ENCODE data around the gene ANXA3.
A peak's percentile ranks its signal among the peaks of the same experiment; 100 is the strongest.
"Not testable (repeated sequence)": the region's sequence is repeated elsewhere in the genome, so short reads cannot be mapped to it uniquely, and the experiment has no call there.

The ANXA3 gene

DNA sequence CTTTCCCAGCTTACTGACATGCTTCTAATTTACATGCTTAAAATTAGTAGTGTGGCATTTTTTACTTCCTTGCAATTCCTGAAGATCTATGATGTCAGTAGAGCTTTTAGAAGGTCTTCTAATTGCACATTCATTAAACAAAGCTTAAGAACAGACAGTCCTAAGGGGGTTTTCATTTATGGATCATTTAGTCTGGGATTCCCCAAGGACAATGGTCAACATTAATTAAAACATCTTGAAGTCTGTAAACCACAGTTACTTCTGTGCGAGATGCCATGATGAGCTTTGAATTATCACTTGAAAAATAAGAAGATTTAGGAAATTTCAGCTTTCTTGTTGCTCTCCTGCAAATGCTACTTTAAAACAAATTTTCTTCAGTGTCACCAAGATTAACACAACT, 20.2 kb downstream of the ANXA3 start:
- no peak for DNase-seq (ENCODE audit: low spot score in 2 of 2)
- Mint-ChIP-seq H3K9me3 (peaks cover 3% of the 10 kb centered on the region), H3K4me3 (no peak overlapping the region), H3K27me3 (peaks cover 3% of the 10 kb centered on the region), H3K4me1 (no peaks in the 10 kb centered on the region), H3K27ac (no peak overlapping the region), H3K36me3 (peaks cover 4% of the 10 kb centered on the region)
- ATAC-seq (ENCODE audit: low read depth), result no peak

DNA sequence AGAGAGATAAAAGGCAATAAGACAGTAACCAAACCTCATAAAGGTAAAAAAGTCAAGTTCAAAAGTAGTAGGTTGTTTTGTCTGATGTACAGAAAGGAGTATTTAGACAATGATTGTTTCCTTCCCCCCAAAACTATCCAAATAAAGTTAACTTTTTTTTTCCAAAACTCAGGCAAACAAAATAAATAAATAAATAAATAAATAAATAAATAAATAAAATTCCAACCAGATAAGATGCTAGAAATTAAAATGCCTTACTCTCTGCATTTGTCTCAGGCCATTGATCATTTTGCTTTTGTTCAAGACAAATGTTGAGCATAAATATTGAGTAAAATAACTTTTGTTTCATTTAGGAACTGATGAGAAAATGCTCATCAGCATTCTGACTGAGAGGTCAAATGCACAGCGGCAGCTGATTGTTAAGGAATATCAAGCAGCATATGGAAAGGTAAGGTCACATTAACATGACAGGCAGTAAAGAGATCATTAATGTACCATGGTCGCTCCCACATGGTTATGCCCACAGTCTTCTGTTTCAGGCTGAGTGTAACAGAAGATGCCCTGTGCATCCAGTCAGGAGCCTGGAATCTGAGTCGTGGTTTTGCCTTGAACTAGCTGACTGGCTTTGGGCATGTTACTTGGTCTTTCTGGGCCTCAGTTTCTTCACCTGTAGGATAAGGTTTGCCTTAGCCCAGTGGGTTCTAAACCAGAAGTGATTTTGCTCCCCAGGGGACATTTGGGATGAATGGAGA, 27.3 kb downstream of the ANXA3 start:
- Mint-ChIP-seq H3K27ac (no peak overlapping the region), H3K9me3 (peaks cover 3% of the 10 kb centered on the region), H3K27me3 (peaks cover 2% of the 10 kb centered on the region), H3K4me3 (no peak overlapping the region), H3K4me1 (no peaks in the 10 kb centered on the region), H3K36me3 (peaks cover 4% of the 10 kb centered on the region)
- ATAC-seq (ENCODE audit: low read depth), result no peak
- no peak for DNase-seq (ENCODE audit: low spot score in 2 of 2)

DNA sequence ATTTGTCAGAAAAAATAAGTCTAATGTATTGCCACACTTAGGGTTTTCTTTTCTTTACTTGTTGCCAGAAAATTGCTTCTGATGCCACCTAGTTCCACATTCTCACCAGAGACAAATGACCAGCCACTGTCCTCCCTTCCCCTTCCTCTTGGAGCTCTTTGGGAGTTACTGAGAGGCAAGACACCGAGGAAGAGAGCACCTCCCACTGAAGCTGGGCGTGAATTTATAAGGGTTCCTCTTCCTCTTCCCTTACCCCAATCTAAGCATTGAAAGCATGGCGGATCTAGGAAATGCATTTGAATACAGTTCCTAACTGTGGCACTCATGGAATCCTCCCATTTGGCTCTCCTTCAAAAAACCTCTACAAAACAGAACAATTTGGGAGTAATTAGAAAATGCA, 30.0 kb downstream of the ANXA3 start:
- no peaks in the 10 kb centered on the region for H3K4me1 Mint-ChIP-seq
- ATAC-seq (ENCODE audit: low read depth), result no peak
- no peak overlapping the region for H3K27ac Mint-ChIP-seq
- no peak overlapping the region for H3K4me3 Mint-ChIP-seq
- DNase-seq (ENCODE audit: low spot score in 2 of 2), result no peak
- H3K36me3 Mint-ChIP-seq, result peaks cover 3% of the 10 kb centered on the region
- H3K9me3 Mint-ChIP-seq, result peaks cover 3% of the 10 kb centered on the region
- H3K27me3 Mint-ChIP-seq, result no peaks in the 10 kb centered on the region

DNA sequence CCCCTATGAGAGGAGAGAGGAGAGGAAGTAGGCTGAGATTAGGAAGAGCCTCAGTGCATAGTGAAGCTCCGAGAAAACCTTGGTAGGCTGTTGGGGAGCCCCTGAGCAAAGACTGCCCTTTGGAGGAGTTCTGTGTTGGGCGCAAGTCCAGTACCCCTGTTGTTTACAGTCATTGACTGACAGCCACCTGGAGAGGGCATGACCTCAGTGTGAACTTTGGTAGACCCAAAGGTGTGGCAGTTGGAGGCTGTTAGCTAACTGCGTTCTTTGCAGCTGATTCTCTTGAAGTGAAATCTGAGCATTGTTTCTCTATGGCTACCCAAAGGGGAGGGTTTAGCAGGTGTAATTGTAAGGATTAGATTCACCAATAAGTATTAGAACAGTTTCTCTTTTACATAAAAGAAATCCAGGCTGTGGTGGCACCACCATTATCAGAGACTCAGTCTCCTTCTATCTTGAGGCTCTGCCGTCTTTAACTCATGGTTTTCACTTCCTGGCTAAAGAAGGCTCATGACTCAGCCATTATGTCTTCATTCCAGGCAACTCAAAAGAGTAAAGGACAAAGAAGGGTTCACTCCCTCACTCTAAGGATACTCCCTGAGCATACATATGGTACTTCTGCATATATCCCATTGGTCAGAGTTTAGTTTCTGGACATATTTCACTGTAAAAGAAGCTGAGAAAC, 33.4 kb downstream of the ANXA3 start:
- DNase-seq (ENCODE audit: low spot score in 2 of 2) (no peak), ATAC-seq (ENCODE audit: low read depth) (no peak)
- Mint-ChIP-seq H3K9me3 (peaks cover 3% of the 10 kb centered on the region), H3K4me1 (peaks cover 8% of the 10 kb centered on the region), H3K4me3 (no peak overlapping the region), H3K27ac (no peak overlapping the region), H3K36me3 (peaks cover 3% of the 10 kb centered on the region), H3K27me3 (no peaks in the 10 kb centered on the region)

DNA sequence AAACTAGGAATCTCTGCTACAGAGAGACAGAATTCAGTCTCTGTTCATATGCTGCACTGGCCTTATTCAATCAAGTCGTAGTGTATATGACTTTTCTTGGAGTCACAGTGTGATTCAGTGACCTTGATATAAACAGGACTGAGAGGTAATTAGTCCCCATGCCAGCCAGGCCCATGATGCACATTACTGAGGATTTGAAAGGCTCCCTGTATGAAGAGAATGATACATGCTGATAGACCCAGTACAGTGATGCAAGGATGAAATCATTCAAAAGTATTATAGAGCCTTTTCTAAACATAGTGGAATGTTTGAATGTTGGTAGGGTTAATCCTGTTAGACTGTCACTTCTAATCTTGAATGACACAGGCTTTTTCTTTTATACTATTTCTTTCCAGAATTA, 34.1 kb downstream of the ANXA3 start:
- H3K27ac Mint-ChIP-seq, result no peak overlapping the region
- H3K9me3 Mint-ChIP-seq, result peaks cover 3% of the 10 kb centered on the region
- peaks cover 8% of the 10 kb centered on the region for H3K4me1 Mint-ChIP-seq
- DNase-seq (ENCODE audit: low spot score in 2 of 2) (no peak), ATAC-seq (ENCODE audit: low read depth) (no peak)
- H3K36me3 Mint-ChIP-seq, result peaks cover 3% of the 10 kb centered on the region
- H3K4me3 Mint-ChIP-seq, result no peak overlapping the region
- no peaks in the 10 kb centered on the region for H3K27me3 Mint-ChIP-seq

DNA sequence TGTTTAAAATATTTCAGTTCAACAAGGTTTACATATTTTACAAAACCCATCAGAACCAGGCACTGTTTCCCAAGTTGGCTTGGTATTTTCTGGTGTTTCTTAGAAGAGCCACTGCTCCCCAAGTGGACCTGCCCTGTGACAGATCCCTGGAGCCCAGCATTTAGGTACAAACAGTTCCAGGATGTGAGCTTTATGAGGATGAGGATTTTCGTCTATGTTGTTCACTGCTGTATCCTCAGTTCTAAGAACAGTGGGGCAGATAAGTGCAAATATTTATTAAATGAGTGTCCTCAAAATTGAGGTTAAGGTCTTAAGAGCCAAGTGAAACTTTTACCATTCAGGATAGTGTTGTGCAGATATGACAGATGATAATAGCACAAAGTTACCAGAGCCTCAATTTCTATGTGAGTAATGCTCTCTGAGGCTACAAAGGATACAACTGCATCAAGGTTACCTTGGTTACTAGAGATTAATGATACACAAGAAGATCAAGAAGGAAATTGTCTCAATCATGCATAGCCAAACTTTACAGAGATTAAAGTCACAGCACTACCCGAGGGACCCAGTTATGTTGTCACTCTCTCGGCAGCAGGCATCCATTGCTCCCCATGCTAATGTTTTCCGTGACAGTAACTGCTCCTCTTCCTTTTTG, 37.5 kb downstream of the ANXA3 start:
- DNase-seq (ENCODE audit: low spot score in 2 of 2) (no peak), ATAC-seq (ENCODE audit: low read depth) (peak; percentile 81)
- peaks cover 3% of the 10 kb centered on the region for H3K36me3 Mint-ChIP-seq
- no peak overlapping the region for H3K27ac Mint-ChIP-seq
- peaks cover 3% of the 10 kb centered on the region for H3K9me3 Mint-ChIP-seq
- H3K4me1 Mint-ChIP-seq, result peaks cover 11% of the 10 kb centered on the region
- H3K4me3 Mint-ChIP-seq, result no peak overlapping the region
- no peaks in the 10 kb centered on the region for H3K27me3 Mint-ChIP-seq

DNA sequence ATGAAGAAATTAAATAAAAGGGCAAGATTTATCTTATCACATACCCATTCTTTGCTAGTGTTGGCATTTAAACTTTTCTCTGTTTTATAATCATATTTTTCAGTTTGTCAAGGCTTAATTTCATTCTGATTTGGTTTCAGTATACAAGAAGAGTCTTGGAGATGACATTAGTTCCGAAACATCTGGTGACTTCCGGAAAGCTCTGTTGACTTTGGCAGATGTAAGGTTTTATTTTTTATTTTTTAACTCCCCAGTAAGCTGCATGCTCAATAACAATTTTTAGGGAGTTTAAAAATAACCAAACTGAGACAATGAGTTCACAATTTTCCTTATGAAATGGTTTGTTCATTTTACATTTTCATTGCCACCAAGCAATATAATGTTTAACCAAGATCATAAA, 39.8 kb downstream of the ANXA3 start:
- no peak for ATAC-seq (ENCODE audit: low read depth)
- no peak overlapping the region for H3K4me3 Mint-ChIP-seq
- no peaks in the 10 kb centered on the region for H3K36me3 Mint-ChIP-seq
- no peaks in the 10 kb centered on the region for H3K27me3 Mint-ChIP-seq
- H3K9me3 Mint-ChIP-seq, result peaks cover 2% of the 10 kb centered on the region
- H3K4me1 Mint-ChIP-seq, result peaks cover 11% of the 10 kb centered on the region
- H3K27ac Mint-ChIP-seq, result no peak overlapping the region
- no peak for DNase-seq (ENCODE audit: low spot score in 2 of 2)

DNA sequence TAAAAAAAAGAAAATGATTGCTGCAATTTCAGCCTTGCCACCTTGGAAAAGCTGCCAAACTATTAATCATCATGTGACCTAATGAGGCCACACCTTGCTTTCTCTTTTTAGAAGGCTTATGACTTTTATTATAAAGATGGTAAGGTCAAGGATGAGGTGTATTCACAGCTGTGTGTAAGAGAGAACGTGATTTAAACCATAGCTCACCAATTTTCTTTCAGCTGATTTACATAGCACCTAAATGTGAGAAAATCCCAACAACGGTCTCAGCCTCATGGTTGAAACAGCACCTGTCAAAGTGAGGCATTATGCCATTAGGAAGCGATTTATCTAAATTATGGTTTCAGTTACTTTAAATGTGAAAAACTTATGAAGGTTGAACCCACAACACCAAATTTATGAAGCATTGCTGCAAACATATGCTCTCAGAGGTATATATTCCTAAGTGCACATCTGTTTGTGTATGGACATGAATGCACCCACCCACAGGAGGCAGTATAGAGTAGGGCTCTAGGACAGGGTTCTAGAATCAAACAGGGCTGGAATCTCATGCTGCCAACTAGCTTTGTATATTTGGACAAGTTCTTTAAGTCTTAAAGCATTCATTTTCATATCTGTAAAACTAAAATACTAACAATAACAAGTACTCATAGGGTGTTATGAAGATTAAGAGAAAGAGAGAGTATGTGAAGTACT, 40.7 kb downstream of the ANXA3 start:
- no peaks in the 10 kb centered on the region for H3K27me3 Mint-ChIP-seq
- DNase-seq (ENCODE audit: low spot score in 2 of 2) (peak in 1 of 2 donors; percentile 7), ATAC-seq (ENCODE audit: low read depth) (no peak)
- peaks cover 11% of the 10 kb centered on the region for H3K4me1 Mint-ChIP-seq
- no peaks in the 10 kb centered on the region for H3K36me3 Mint-ChIP-seq
- H3K4me3 Mint-ChIP-seq, result no peak overlapping the region
- no peak overlapping the region for H3K27ac Mint-ChIP-seq
- H3K9me3 Mint-ChIP-seq, result peaks cover 2% of the 10 kb centered on the region

DNA sequence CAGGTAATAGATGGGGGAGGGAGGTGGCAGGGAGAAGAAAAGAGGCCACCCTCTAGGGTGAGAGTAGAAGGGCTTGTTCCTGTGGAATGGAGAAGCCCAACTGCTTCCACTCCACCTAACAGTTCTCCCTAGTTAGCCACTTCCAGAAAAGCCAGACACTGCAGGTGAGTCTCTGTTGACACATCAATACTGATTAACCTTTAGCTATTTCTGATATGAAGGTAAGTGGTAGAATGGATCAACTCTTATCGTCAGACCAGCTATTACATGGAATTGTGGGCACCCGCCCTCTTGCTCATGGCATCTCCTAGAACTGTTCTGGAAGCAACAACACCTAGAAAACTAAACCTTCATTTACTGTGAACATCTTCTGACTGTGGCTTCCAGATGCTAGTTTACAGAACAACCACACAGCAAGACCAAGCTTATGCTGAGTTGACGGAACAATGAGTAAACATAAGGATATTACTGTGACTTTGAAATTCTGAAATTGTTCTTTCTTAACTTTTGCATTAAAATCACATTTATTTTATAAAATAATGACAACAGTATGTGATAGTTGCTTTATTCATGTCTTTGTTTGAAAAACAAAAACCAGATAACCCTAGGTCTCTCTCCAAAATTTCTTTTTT, 44.7 kb downstream of the ANXA3 start:
- Mint-ChIP-seq H3K36me3 (no peaks in the 10 kb centered on the region), H3K4me3 (no peak overlapping the region), H3K9me3 (peaks cover 2% of the 10 kb centered on the region), H3K27ac (no peak overlapping the region), H3K27me3 (peaks cover 2% of the 10 kb centered on the region), H3K4me1 (peaks cover 5% of the 10 kb centered on the region)
- ATAC-seq (ENCODE audit: low read depth) (no peak), DNase-seq (ENCODE audit: low spot score in 2 of 2) (no peak)

DNA sequence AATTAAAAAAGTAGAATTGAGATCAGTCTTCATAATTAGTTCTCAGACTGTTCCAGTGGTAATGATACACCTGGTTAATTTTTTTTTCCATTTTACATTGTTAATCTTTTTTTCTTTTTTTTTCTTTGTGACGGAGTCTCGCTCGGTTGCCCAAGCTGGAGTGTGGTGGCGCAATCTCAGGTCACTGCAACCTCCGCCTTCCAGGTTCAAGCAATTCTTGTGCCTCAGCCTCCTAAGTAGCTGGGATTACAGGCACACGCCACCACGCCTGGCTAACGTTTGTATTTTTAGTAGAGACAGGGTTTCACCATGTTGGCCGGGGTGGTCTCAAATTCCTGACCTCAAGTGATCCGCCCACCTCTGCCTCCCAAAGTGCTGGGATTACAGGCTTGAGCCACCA, 46.9 kb downstream of the ANXA3 start:
- not testable (repeated sequence) for ATAC-seq (ENCODE audit: low read depth); DNase-seq (ENCODE audit: low spot score in 2 of 2); H3K9me3 Mint-ChIP-seq; H3K27ac Mint-ChIP-seq; H3K4me3 Mint-ChIP-seq; H3K27me3 Mint-ChIP-seq; H3K4me1 Mint-ChIP-seq; H3K36me3 Mint-ChIP-seq

DNA sequence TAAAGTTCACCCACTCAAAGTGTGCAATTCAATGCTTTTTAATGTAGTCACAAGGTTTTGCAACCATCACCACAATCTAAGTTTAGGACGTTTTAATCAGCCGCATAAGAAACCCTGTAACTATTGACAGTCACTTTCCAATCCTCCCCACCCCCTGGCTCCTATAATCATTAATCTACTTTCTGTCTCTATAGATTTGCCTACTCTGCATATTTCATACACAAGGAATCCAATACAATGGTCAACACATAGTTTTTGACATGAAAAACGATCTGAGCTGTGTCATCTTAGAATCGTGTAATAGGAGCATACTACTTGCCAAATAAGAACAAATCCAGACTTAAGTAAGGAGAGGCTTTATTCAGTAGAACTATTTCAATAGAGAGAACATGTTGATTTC, 47.6 kb downstream of the ANXA3 start:
- ATAC-seq (ENCODE audit: low read depth) (no peak), DNase-seq (ENCODE audit: low spot score in 2 of 2) (no peak)
- H3K27ac Mint-ChIP-seq, result no peak overlapping the region
- peaks cover 3% of the 10 kb centered on the region for H3K27me3 Mint-ChIP-seq
- peaks cover 2% of the 10 kb centered on the region for H3K9me3 Mint-ChIP-seq
- peaks cover 2% of the 10 kb centered on the region for H3K4me1 Mint-ChIP-seq
- H3K36me3 Mint-ChIP-seq, result no peaks in the 10 kb centered on the region
- no peak overlapping the region for H3K4me3 Mint-ChIP-seq

DNA sequence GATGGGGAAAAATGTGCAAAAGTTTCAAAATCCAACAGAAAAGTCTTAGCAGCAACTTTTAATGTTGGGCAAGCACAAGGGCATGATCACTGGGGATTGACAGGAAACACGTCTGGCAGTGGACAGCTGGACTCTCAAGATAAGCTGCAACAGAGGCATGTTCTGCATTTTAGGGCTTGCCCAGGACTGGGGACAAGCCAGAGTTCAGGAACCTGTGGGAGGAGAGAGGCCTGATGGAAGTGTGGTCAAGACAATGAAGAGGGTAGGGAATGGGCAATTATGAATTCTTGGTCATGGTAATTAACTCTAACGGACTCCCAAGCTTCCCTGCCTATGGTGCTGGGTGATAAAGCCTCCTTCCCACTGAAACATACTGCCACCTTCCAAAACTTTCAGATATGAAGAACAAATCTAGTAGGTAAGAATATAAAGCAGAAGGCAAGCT, 48.4 kb downstream of the ANXA3 start:
- Mint-ChIP-seq H3K27me3 (peaks cover 3% of the 10 kb centered on the region), H3K4me3 (no peak overlapping the region), H3K4me1 (peaks cover 2% of the 10 kb centered on the region), H3K27ac (no peak overlapping the region), H3K9me3 (no peaks in the 10 kb centered on the region), H3K36me3 (no peaks in the 10 kb centered on the region)
- DNase-seq (ENCODE audit: low spot score in 2 of 2), result no peak
- ATAC-seq (ENCODE audit: low read depth), result no peak

DNA sequence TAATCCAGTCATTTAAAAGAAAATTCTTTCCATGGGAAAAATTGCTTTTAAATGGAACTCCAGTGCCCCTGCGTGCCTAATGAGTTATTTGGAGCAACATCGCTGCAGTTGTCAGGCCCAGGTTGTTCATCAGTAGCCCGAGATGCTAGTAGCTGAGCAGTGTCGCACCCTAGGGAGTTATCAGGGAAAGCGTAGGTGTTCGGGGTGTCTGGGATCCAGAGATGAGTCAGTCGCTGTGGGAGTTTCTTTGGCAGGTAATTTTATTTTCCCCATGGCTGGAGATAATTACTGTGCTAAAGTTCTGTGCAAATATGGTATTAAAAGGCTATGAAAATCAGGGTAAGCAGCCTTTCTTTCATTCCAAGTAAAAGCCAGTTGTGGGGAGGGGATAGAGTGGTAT, 49.4 kb downstream of the ANXA3 start:
- Mint-ChIP-seq H3K9me3 (no peaks in the 10 kb centered on the region), H3K36me3 (no peaks in the 10 kb centered on the region), H3K4me3 (no peak overlapping the region), H3K27me3 (peaks cover 3% of the 10 kb centered on the region), H3K27ac (no peak overlapping the region), H3K4me1 (peaks cover 2% of the 10 kb centered on the region)
- DNase-seq (ENCODE audit: low spot score in 2 of 2), result no peak
- no peak for ATAC-seq (ENCODE audit: low read depth)

DNA sequence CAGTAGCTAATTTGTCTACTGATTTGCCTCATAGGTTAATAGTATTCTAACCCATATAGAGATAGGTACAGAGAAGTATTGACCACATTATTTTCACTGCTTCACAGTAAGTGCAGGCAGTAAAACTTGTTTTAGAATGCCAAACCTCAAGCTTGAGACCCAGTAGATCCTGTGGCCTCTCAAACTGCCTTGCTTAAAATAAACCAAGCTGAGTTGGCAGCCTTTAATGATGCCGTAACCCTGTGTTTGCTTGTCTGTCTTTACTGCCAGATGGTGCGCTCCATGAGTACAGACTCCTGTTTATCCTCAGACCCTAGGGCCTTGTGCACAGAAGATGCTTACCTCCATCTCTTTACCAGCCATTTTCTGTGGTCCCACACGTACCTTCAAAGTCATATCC, 50.8 kb downstream of the ANXA3 start:
- H3K9me3 Mint-ChIP-seq, result no peaks in the 10 kb centered on the region
- H3K36me3 Mint-ChIP-seq, result no peaks in the 10 kb centered on the region
- DNase-seq (ENCODE audit: low spot score in 2 of 2), result no peak
- H3K27me3 Mint-ChIP-seq, result peaks cover 3% of the 10 kb centered on the region
- H3K4me3 Mint-ChIP-seq, result no peak overlapping the region
- no peak overlapping the region for H3K27ac Mint-ChIP-seq
- H3K4me1 Mint-ChIP-seq, result peaks cover 2% of the 10 kb centered on the region
- ATAC-seq (ENCODE audit: low read depth), result no peak
